Amniotic epithelial cell (primary cell): ENCODE data around the gene NAP1L4.

Experiments used
- DNase-seq: peaks from one replicate; pipeline ENCODE4 v3.0.0-alpha.2; 2010; ENCODE audit warnings: low read depth

The NAP1L4 gene

DNA sequence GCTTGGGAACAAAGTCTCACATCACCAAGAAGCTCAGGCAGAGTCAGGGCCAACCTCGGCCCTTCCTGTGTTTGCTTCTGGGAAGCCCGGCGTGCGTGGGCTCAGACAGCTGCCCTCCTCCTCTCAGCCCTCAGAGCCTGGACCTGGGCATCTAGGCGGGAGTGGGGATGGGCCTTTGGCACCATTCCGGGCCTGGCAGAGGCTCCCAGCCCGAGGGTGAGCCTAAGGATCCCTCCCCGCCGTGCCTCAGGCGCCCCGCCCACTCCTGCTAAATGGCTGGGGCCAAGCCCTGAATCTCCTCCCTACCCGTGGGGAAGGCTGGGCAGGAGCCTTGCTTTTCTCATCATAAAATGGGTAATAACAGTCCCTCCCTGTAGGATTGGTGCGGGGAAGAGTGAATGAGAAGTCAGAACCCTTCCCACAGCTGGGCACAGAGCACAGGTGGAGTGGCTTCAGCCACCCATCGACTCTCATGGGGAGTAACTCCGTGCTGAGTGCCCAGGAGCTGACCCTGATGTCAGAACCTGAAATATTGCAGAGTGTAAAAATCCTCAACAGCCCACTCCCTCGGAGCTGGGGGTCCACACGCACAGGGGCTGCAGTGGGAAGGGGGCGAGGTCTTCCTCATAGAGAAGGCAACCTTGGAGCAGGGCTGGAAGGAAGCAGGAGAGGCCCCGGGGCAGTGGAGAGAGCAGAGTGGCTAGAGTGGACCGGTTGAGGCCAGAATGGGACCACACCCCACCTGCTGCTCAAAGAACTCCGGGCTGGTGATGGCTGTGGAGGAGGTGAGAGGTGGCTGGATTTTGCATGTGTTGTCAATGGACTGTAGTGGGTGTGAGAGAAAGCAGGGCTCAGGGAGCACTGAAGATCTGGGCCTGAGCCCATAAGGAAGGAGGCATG is 87.7 kb downstream of the NAP1L4 start:
- DNase-seq: no peak

DNA sequence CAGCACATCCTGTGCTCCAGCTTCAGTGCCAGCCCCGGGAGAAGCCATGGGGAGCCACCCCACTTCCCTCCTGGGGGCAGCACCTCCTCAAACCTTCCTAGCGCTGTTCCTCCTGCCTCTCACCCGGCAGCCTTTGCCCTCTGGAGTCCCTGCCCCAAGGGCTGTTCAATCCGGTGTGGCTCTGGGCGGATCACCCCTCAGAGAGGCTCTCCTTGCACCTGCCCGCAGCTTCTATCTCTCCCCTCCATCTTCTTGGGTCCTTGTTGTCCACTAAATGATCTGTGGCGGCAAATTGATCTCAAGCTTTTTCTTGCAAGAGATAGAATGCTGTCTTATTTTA is 88.5 kb downstream of the NAP1L4 start:
- DNase-seq: no peak

DNA sequence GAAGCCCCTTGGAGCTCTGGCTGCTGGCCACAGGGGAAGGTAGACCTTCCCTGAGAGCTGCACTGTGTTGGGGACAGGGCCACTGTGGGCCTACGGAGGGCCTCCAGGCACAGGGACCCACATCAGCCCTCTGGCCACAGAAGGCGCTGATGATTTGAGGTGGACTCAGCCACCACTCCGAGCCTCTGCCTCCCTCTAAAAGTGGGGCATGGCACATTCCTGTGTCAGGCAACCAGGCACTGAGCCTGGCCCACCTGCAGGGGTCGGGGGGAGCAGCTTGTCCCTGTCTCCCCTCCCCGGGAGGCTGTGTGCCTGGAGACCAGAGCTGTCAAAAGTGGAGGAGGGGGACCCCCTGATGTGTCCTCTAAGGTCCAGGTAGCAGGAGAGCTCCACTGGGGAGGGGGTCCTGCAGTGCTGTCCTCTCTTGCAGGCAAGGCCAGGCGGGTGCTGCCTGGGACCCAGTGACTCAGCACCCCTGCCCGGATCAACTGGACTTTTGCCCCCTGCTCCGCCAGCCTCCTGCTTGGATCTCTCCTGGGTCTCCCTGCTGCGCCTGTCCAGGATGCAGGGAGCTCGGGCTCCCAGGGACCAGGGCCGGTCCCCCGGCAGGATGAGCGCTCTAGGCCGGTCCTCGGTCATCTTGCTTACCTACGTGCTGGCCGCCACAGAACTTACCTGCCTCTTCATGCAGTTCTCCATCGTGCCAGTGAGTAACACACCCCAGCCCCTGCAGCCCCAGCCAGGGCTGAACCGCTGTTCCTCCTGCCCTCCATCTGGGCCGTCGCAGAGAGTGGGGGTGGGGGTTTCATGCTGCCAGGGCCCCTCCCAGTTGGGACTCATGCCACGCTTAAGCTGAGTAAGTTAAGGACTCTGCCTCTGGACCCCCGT is 89.1 kb downstream of the NAP1L4 start:
- no peak for DNase-seq

DNA sequence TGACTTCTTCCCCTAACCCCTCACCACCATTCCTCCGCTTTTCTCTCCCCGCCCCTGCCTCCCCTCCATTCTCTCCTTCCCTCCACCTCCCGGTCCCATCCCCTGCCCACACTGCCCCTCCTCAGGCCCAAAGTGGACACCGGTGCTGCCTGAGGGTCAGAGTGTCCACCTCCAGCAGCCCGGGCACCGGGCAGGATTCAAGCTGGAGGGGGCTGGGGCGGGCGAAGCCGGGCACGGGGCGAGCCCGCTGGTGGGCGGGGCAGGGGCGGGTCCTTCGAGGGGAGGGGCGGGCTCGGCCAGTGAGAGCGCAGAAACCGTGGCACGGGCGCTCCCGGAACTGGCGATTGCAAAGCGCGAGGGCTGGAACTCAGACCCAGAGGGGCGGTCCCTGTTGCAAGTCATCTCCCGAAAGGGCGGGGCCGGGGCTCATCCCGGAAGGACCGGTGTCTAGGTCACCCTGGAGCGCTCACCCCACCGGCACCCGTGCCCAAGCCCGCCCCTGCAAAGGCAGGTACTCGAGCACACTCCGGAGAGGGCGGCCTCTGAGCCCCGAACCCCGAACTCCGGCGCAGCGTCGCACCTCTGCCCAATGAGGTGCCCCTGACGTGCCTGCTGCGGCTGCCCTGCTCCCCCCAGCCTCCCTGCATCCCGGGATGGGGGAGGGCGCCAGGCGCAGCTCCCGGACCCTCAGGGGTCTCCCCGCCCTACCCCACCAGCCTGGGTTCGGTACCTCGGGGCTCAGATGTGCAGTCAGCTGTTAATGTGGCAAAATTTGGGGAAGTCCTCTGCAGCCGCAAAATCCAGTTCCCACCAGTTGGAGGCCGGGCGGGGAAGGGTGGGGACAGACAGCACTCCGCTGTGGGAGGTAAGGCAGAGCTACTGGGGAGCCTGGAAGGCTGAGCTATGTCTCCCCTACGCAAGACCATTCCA is 90.0 kb downstream of the NAP1L4 start:
- peak; percentile 88 for DNase-seq

DNA sequence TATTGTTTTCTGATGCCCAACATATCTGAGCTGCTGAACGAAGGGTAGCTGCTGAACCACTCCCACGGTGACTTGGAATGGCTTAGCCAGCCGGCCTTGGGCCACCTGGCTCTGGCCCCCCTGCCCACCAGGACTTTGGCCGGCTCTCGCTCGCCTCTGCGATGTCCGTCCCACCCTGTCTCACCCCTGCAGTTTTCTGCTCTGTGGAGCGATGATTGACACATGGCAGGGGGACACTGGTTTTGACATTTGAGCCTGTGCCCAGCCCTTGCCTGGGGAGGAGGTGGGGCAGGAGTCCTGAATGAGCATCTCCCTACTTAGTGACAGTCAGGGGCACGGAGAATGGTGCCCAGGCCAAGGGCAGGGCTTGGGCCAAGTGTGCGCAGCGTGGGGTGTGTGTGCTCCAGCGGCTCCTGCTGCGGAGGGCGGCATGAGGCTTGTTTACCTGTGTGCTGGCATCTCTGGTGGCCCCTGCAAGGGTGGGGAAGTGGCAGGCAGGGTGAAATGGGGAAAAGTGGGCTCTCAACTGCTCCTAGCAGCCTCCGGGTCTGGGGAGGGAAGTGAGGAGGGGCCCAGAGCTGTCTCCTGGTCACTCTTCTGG is 90.8 kb downstream of the NAP1L4 start:
- DNase-seq: no peak

DNA sequence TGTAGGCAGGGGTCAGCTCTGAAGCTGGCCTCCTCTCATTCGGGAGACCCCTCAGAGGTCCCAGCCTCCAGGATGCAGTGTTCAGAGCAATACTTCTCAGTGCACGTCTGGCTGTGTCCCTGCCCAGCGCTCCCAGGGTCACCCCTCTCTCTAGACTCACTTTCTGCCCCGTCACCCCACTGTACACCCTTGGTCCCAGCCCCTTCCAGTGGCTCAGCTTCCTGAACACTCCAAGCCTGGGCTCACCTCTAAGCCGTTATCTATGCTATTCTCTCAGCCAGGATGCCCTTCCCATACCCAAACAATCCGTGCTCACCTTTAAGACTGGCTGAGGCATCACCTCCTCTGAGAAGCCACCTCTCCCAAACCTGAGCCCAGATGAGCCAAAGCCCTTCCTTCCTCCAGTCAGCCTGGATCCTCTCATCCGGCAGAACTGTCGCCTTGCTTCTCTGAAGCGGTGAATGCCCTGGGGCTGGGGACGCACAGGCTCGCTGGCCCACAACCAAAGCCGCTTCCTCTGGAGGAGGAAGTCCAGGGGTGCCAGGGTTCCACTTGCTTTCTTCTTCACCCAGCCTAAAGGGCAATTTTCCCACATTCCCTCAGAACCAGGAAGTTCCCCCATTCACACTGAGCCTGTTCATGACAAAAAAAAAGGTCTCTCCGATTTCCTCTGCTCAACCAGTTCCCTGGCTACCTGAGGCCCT is 92.9 kb downstream of the NAP1L4 start:
- no peak for DNase-seq

DNA sequence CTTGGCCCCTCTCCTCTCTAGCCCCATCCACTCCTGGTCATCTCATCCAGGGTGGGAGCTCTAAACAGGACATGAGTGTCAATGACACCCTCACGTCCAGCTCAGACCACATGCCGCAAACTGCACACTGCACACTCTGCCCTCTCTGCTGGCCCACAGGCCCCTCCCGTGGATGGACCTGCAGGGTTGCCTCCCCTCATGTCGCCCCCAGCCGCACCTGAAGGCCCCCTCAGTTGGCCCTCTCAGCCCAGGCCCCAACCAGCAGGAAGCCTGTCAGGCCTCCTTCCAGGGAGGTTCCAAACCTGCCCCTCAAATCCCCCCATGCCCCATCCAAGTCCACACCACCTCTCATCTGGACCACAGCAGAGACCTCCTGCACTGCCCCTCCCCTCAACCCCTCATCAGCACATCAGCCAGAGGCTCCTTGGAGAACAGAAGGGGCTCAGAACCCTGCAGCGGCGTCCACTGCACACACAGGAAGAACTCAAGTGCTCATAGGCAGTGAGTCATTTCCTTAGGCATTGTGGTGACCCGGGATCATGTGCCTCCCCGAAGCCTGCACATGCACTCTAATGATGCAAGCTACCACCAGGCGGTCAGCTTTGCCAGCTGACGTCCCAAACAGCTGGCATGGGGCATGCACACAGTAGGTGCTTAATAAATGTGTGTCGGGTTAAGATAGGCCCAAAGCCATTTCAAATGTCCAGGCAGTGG is 93.6 kb downstream of the NAP1L4 start:
- DNase-seq: peak; percentile 87

DNA sequence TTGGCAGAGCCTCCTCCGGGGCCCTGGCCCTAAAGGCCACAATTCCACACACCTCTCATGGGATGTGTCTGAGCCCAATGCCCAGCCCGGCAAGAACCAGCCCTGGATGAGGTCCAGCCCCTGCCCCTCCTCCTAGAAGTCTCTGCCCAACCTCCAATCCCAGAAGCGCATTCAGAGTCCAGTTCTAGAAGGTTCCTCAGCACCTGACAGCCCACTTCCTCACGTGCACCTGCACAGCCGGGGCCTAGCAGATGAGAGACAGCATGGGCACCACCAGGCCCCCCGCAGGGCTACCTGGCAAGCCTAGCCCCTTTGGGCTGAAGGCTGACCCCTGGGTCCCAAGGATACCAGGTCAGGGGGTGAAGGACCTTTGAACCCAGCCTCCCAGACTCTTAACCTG is 95.1 kb downstream of the NAP1L4 start:
- no peak for DNase-seq

DNA sequence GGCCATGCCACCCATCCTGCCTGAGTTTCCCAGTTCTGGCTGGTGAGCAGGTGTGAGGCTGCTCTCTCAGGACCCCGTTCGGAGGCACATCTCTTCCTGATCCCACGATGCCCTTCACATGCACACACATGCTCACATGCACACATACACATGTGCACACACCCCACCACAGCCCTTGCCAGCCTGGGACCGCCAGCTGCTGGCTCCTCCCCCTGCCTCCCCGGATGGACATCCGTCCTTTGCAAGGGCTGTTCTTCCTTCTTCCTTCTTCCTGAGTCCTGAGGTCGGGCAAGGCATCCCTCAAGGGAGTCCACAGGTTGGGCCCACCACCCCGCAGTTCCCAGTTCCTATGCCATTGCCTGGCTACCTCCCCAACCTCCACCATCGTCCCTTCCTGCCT is 96.1 kb downstream of the NAP1L4 start:
- no peak for DNase-seq
